Natural killer cell (primary cell): ENCODE data around the gene TFPI. TPM values are rescaled to one million over a fixed set of nuclear protein-coding genes. Genes with fewer than 3 reads are reported as not detected.
"Not testable (repeated sequence)": the region's sequence is repeated elsewhere in the genome, so short reads cannot be mapped to it uniquely, and the experiment has no call there.

Source experiments
- ATAC-seq, 3 donors: fragments of 150-1000 bp in 2 of 3; fragments of 200-7000 bp in 1 of 3; cut with Tn5 transposase; 1 replicate in 1 of 3; 2 replicates in 2 of 3; pipeline ENCODE4 v1.10.0; 2021; ENCODE audit warnings: mild to moderate bottlenecking in 2 of 3, moderate library complexity in 2 of 3
- DNase-seq, 2 donors: peaks; one replicate each; pipeline versions ENCODE4 v3.0.0 to v3.0.0-alpha.2; 2013 to 2021; ENCODE audit warnings: mixed read lengths in 1 of 2
- H3K27ac ChIP-seq: one replicate; pipeline ENCODE4 v1.5.1; 2013; ENCODE audit warnings: mild to moderate bottlenecking, low read length
- H3K27me3 ChIP-seq: one replicate; pipeline ENCODE4 v1.6.1; 2013; ENCODE audit warnings: low read length; ENCODE audit not compliant: control insufficient read depth, insufficient read depth
- H3K36me3 ChIP-seq: one replicate; pipeline ENCODE4 v1.6.1; 2013; ENCODE audit warnings: low read length; ENCODE audit not compliant: control insufficient read depth, insufficient read depth
- H3K4me1 ChIP-seq: one replicate; pipeline ENCODE4 v1.6.1; 2013; ENCODE audit warnings: low read length; ENCODE audit not compliant: control insufficient read depth, insufficient read depth
- H3K4me3 ChIP-seq: one replicate; pipeline ENCODE4 v1.5.1; 2013; ENCODE audit warnings: low read length
- H3K9me3 ChIP-seq: one replicate; pipeline ENCODE4 v1.6.1; 2013; ENCODE audit warnings: low read length; ENCODE audit not compliant: control insufficient read depth, insufficient read depth
- H3K27ac Mint-ChIP-seq, 2 donors: one replicate each; pipeline ENCODE4 v1.8.0; 2022; ENCODE audit warnings: mild to moderate bottlenecking in 2 of 2, mixed read lengths in 2 of 2, moderate library complexity in 1 of 2
- H3K27me3 Mint-ChIP-seq, 2 donors: one replicate each; pipeline ENCODE4 v1.8.0; 2022; ENCODE audit warnings: low read depth in 2 of 2, mixed read lengths in 2 of 2
- H3K36me3 Mint-ChIP-seq: one replicate; pipeline ENCODE4 v1.8.0; 2022; ENCODE audit warnings: mixed read lengths
- H3K4me1 Mint-ChIP-seq, 2 donors: one replicate each; pipeline ENCODE4 v1.8.0; 2022; ENCODE audit warnings: mixed read lengths in 2 of 2
- H3K4me3 Mint-ChIP-seq: one replicate; pipeline ENCODE4 v1.8.0; 2022; ENCODE audit warnings: mild to moderate bottlenecking, moderate library complexity, mixed read lengths
- H3K9me3 Mint-ChIP-seq, 2 donors: one replicate each; pipeline ENCODE4 v1.8.0; 2022; ENCODE audit warnings: mixed read lengths in 2 of 2
- CTCF ChIP-seq: fragments of 200-600 bp; IDR thresholded peaks from one replicate; pipeline ENCODE4 v1.8.0; 2022; ENCODE audit warnings: antibody characterized with exemption
- WGBS: methylation state at CpG from one replicate; pipeline ENCODE4 v1.1.7; 2013; ENCODE audit warnings: missing lambda C conversion rate; ENCODE audit not compliant: insufficient coverage; 5-methylcytosine and 5-hydroxymethylcytosine counted together
- intact Hi-C: fragments of 100-400 bp; cut with micrococcal nuclease; formaldehyde crosslinking; loops from one replicate; pipeline ENCODE4 v1.14.2; 2022
- total RNA-seq, 4 donors: library from RNA; stranded (reverse); fragments of 120-200 nt in 1 of 4; gene quantifications; one replicate each; pipeline versions ENCODE4 v1.2.3 to v1.2.4, GENCODE V29; 2013 to 2022

Gene TFPI
- total RNA-seq, 3 donors from 2014 or later (not counting 1 experiment from before 2014, with no cell fraction given) = 0.10 to 1.2 (median 0.23) TPM

GRCh38 chr2:187574969-187575750, 20.9 kb upstream of the TFPI start:
- H3K27ac Mint-ChIP-seq = no peak overlapping the region
- whole genome bisulfite sequencing = 44% methylated on average over 2 of the region's 3 CpGs

GRCh38 chr2:187573722-187574121, 19.5 kb upstream of the TFPI start:
- intact Hi-C loops = no loop called here
- no peaks in the 10 kb centered on the region for H3K4me1 ChIP-seq
- no peak overlapping the region for H3K4me3 ChIP-seq
- no peak overlapping the region for H3K27ac ChIP-seq
- H3K36me3 ChIP-seq = no peaks in the 10 kb centered on the region
- no peak for TF ChIP-seq CTCF
- 100% methylated on average over 1 of the region's 2 CpGs for WGBS
- Mint-ChIP-seq H3K4me1 (no peaks in the 10 kb centered on the region), H3K36me3 (no peaks in the 10 kb centered on the region), H3K9me3 (peaks cover 0 to 5% of the 10 kb centered on the region in 2 donors), H3K27ac (no peak overlapping the region), H3K4me3 (no peak overlapping the region), H3K27me3 (no peaks in the 10 kb centered on the region)
- no peaks in the 10 kb centered on the region for H3K27me3 ChIP-seq
- no peaks in the 10 kb centered on the region for H3K9me3 ChIP-seq
- DNase-seq (no peak), ATAC-seq (no peak)

More at GRCh38 chr2:187574969-187575750, 20.9 kb upstream of the TFPI start:
- H3K4me3 ChIP-seq = no peak overlapping the region
- H3K4me1 ChIP-seq = no peaks in the 10 kb centered on the region
- intact Hi-C loops = no loop called here
- H3K4me1 Mint-ChIP-seq = no peaks in the 10 kb centered on the region
- H3K27me3 ChIP-seq = no peaks in the 10 kb centered on the region
- H3K27ac ChIP-seq = no peak overlapping the region
- DNase-seq = no peak
- no peak for ATAC-seq
- no peak for TF ChIP-seq CTCF
- H3K36me3 ChIP-seq = no peaks in the 10 kb centered on the region
- peaks cover 0 to 2% of the 10 kb centered on the region in 2 donors for H3K9me3 Mint-ChIP-seq
- H3K9me3 ChIP-seq = no peaks in the 10 kb centered on the region
- no peaks in the 10 kb centered on the region for H3K36me3 Mint-ChIP-seq
- H3K4me3 Mint-ChIP-seq = no peak overlapping the region
- H3K27me3 Mint-ChIP-seq = no peaks in the 10 kb centered on the region

- H3K9me3 Mint-ChIP-seq, H3K9me3 ChIP-seq, H3K4me1 Mint-ChIP-seq, H3K4me3 ChIP-seq, H3K36me3 ChIP-seq, ATAC-seq, DNase-seq, H3K27me3 Mint-ChIP-seq, H3K36me3 Mint-ChIP-seq, H3K4me1 ChIP-seq, H3K27me3 ChIP-seq, H3K27ac Mint-ChIP-seq, intact Hi-C loops, H3K27ac ChIP-seq, H3K4me3 Mint-ChIP-seq: not testable (repeated sequence)
- WGBS = 93% methylated on average over 3 of the region's 5 CpGs
Observed at GRCh38 chr2:187571996-187572395, 17.8 kb upstream of the TFPI start.

- no peaks in the 10 kb centered on the region for H3K4me1 Mint-ChIP-seq
Observed at GRCh38 chr2:187569571-187569970, 15.3 kb upstream of the TFPI start.

More at GRCh38 chr2:187569571-187569970, 15.3 kb upstream of the TFPI start:
- Mint-ChIP-seq H3K27me3 (no peaks in the 10 kb centered on the region), H3K36me3 (no peaks in the 10 kb centered on the region), H3K9me3 (peaks cover 2 to 7% of the 10 kb centered on the region in 2 donors), H3K27ac (no peak overlapping the region), H3K4me3 (no peak overlapping the region)
- Histone ChIP-seq H3K4me3 (no peak overlapping the region), H3K4me1 (no peaks in the 10 kb centered on the region), H3K36me3 (no peaks in the 10 kb centered on the region), H3K27ac (no peak overlapping the region), H3K9me3 (no peaks in the 10 kb centered on the region), H3K27me3 (no peaks in the 10 kb centered on the region)
- no peak for DNase-seq
- ATAC-seq = no peak
- intact Hi-C loops = no loop called here
- no peak for TF ChIP-seq CTCF
